Hypothalamus (tissue), 51 donors: ENCODE measurements around the gene BOC.

Source experiments
- DNase-seq, 51 donors: peaks; one replicate each; lab custom pipeline; 2025; lab: John Stamatoyannopoulos, UW

BOC gene

DNA sequence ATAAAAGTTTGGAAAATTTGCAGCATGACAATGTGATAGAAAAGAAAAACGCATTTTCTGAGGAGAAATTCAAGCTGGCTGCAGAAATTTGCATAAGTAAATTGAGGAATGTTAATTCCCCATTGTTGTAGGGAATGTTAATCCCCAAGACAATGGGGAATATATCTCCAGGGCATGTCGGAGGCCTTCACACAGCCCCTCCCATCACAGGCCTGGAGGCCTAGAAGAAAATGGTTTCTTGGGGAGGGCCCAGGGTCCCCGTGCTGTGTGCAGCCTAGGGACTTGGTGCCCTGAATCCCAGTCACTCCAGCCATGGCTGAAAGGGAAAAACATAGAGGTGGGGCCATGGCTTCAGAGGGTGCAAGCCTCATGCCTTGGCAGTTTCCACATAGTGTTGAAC is 101.1 kb downstream of the BOC start:
- no peak for DNase-seq

DNA sequence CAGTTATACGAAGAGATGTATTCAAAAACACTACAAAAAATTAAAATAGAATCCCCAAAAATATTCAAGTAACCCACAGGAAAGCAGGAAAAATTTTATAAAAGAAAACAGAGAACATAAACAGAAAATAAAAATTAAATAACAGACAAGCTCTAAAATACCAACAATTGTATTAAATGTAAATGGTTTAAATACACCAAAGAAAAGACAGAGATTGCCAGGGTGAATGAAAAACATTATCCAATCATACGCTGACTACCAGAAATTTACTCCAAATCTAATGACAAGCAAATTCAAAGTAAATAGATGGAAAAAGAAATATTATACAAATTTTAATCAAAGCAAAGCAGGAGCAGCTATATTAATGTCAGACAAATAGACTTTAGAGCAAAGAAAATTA is 103.6 kb downstream of the BOC start:
- DNase-seq, result no peak

DNA sequence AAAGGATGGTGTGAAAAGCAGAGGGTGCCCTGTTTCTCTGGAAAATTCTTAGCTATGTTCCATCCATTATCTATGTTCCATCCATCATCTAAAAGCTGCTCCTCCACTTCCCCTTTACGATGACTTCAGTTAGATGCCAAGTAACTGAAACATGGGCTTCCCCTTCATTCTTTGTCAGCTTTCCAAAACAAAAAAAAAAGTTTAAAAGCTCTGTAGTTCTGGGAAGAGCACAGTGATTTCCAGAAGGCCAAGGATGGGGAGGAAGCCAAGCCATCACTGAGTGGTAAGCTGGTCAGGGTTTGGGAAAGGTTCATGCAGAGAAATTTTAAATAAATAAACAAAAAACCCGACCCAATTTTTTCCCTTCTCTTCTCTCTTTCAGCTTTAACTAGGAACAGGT is 118.4 kb downstream of the BOC start:
- no peak for DNase-seq

DNA sequence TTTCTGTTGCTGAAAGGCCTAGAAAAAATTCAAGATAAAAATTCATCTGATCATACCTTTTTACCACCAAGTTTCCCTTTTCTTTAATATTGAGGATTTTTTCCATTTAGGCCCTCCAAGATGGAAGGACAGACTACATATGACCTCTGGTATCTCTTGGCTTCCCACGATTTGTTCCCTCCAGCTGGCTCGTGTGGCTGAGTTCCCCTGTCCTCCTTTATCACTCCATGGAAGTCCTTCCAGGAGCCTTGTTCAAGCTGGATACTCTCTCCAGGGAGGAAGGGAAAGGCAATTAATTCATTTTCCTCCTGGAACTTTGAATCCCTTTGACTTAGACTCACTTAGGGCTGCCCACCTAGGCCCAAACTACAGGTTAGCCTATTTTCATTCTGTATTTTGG is 119.4 kb downstream of the BOC start:
- no peak for DNase-seq

DNA sequence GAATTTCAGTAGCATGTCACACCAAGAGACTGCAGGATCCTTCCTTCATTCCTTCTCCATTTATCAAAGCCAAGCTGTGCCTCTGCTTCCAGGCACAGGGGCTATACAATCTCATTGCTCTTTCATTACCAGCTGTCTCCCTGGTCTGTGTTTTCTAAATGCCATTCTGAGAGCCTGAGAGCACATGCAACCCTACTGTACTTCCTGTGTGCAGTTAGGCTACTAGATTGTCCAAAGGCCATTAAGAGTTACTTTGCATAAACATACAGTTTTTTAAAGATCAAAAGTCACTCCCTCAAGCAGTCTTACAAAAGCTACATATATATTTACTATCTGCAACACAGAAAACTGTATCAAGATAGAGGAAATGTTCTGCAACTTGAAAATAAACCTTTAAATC is 119.8 kb downstream of the BOC start:
- DNase-seq, result no peak
